ENCODE data around the gene SUPV3L1.
A peak's percentile ranks its signal among the peaks of the same experiment; 100 is the strongest.
"Not testable (repeated sequence)": the region's sequence is repeated elsewhere in the genome, so short reads cannot be mapped to it uniquely, and the experiment has no call there.

Gene SUPV3L1

DNA sequence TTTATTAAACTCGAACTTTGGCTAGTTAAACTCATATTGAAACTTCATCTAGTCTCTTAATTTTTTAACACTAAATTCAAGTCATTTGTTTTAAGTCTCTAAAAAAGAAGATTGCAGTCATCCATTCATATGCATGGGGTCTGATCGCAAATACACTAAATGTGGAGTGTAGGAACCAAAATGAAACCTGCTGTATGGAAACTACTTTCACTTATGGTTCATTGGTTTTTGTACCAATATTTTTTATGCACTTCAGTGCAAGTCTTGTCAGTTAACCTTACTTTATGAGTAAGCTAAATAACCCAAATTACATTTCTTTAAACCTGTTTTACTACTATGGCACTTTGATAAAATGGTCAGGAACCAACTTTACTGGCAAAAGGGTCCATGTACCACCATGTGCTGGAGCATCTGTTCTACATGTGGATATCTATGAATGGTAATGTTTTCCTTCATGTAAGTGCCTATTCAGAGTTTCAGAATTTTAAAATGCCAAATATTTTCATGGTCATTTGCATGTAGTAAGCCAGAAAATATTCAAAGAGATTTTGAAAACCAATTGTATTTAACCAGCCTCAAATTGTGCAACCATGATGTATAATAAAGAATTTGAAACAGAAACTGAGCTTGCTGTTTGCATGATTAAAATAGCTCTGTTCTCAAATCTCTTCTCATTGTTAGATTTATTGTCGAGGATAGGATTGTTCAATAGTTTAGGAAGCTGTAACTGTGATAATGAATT is 7.6 kb upstream of the SUPV3L1 start:
- TF ChIP-seq, protein P1, sequence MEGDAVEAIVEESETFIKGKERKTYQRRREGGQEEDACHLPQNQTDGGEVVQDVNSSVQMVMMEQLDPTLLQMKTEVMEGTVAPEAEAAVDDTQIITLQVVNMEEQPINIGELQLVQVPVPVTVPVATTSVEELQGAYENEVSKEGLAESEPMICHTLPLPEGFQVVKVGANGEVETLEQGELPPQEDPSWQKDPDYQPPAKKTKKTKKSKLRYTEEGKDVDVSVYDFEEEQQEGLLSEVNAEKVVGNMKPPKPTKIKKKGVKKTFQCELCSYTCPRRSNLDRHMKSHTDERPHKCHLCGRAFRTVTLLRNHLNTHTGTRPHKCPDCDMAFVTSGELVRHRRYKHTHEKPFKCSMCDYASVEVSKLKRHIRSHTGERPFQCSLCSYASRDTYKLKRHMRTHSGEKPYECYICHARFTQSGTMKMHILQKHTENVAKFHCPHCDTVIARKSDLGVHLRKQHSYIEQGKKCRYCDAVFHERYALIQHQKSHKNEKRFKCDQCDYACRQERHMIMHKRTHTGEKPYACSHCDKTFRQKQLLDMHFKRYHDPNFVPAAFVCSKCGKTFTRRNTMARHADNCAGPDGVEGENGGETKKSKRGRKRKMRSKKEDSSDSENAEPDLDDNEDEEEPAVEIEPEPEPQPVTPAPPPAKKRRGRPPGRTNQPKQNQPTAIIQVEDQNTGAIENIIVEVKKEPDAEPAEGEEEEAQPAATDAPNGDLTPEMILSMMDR (conservative IDR thresholded peaks at IDR 0.05; ENCODE audit: control insufficient read depth, insufficient read depth, low read depth, low read length) = no peak
- no peak for DNase-seq (ENCODE audit: low read depth)

DNA sequence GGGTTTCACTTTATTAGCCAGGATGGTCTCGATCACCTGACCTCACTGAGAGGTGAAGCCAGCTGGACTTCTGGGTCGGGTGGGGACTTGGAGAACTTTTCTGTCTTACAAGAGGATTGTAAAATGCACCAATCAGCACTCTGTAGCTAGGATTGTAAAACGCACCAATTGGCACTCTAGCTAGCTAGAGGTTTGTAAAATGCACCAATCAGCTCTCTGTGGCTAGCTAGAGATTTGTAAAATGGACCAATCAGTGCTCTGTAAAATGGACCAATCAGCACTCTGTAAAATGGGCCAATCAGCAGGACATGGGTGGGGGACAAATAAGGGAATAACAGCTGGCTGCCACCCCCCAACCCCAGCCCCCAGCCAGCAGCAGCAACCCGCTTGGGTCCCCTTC is 4.7 kb upstream of the SUPV3L1 start:
- not testable (repeated sequence) for H3K4me3 ChIP-seq (ENCODE audit: control insufficient read depth, low read depth, low read length); DNase-seq (ENCODE audit: low read depth)

More for the DNA sequence above, 7.6 kb upstream of the SUPV3L1 start:
- H3K4me3 ChIP-seq (ENCODE audit: control insufficient read depth, low read depth, low read length) = no peak overlapping the region

GRCh38 chr10:69176823-69177222 is 3.2 kb upstream of the SUPV3L1 start:
- H3K4me3 ChIP-seq (ENCODE audit: control insufficient read depth, low read depth, low read length) = no peak overlapping the region
- TF ChIP-seq, protein P1 (conservative IDR thresholded peaks at IDR 0.05; ENCODE audit: control insufficient read depth, insufficient read depth, low read depth, low read length) = no peak
- DNase-seq (ENCODE audit: low read depth) = no peak

DNA sequence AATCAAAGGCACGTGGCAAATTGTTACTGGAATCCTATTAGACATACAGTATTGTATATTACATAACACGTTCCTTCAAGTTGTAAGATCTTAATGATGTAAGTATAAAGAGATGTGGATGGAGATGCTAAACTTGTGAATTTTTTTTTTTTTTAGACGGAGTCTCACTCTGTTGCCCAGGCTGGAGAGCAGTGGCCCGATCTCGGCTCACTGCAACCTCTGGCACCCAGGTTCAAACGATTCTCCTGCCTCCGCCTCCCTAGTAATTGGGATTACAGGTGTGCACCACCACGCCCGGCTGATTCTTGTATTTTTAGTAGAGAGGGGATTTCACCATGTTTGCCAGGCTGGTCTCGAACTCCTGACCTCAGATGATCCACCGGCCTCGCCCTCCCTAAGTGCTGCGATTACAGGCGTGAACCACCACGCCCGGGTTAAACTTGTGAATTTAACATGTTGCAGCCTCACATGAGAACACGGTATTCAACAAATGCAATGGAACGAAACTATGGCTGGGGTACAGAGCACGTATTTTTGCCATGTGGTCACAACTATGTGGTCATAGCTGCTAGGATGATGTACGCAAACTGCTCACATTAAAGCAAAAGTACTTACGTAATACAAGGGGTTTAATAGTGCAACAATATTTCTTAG is 818 bp upstream of the SUPV3L1 start:
- TF ChIP-seq, protein P1 (conservative IDR thresholded peaks at IDR 0.05; ENCODE audit: control insufficient read depth, insufficient read depth, low read depth, low read length) = no peak
- peak overlapping the region; percentile 99 for H3K4me3 ChIP-seq (ENCODE audit: control insufficient read depth, low read depth, low read length)
- peak; percentile 78 for DNase-seq (ENCODE audit: low read depth)

DNA sequence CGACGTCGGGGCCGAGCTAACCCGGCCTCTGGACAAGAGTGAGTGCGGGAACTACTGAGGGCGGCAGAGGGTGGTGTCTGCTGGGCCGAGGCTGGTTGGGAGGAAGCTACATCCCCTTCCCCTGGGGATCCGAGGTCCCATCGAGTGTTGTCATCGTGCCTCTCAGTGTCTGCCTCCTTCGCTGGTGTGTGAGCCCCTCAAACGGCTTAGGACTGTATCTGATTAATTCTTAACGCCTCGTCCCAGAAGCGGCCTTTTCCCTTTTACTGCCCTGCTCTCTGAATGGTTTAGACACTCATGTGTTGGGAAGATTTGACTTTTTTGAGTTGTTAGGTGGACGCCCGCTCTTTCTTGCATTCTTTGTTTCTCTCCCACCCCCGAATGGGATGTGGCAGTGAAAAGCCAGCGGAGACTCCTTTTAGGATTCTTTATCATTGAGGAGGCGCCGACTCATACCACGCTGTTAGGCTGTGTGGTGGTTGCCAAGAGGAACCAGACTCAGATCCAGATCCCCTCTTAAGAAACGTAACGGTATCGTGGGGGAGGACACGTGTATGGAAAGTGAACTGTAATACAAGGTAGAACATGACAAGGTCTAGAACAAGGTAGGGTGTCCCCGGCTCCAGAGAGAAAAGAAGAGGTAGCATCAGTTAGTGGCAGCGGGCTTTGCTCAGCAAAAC is 631 bp downstream of the SUPV3L1 start:
- TF ChIP-seq, protein P1 (conservative IDR thresholded peaks at IDR 0.05; ENCODE audit: control insufficient read depth, insufficient read depth, low read depth, low read length) = no peak
- peak; percentile 32 for DNase-seq (ENCODE audit: low read depth)
- peak overlapping the region; percentile 99 for H3K4me3 ChIP-seq (ENCODE audit: control insufficient read depth, low read depth, low read length)

DNA sequence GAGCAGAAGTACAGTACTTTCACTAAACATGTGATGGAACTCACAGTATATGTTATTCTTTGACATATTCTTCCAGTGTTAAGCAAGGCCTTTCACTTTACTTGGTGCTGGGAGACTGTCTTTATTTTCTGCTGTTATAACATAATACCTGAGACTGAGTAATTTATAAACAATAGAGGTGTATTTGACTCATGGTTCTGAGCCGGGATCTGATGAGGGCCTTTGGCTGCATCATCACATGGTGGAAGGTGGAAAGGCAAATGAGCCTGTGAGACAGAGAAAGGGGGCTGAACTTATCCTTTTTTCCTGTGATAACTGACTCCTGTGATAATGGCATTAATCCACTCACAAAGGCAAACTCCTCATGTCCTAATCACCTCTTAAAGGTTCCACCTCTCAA is 1.4 kb downstream of the SUPV3L1 start:
- peak overlapping the region; percentile 99 for H3K4me3 ChIP-seq (ENCODE audit: control insufficient read depth, low read depth, low read length)
- no peak for DNase-seq (ENCODE audit: low read depth)
- TF ChIP-seq, protein P1 (conservative IDR thresholded peaks at IDR 0.05; ENCODE audit: control insufficient read depth, insufficient read depth, low read depth, low read length) = no peak

- DNase-seq (ENCODE audit: low read depth) = no peak
- H3K4me3 ChIP-seq (ENCODE audit: control insufficient read depth, low read depth, low read length) = no peak overlapping the region
- TF ChIP-seq, protein P1 (conservative IDR thresholded peaks at IDR 0.05; ENCODE audit: control insufficient read depth, insufficient read depth, low read depth, low read length) = no peak
These were observed 2.0 kb downstream of the SUPV3L1 start for GRCh38 chr10:69182005-69182404.

Measured in fibroblast of mammary gland (primary cell).